Sigmoid colon (tissue), 3 donors: Measurements from ENCODE around the gene EXT2.

ENCODE experiments used
- CTCF ChIP-seq, 4 experiments: fragments of 450-650 bp in 3 of 4; fragments of 200-600 bp in 1 of 4; IDR thresholded peaks; one replicate each; pipeline ENCODE4 v1.5.1; 2016 to 2019; ENCODE audit warnings: antibody characterized with exemption in 4 of 4, mild to moderate bottlenecking in 3 of 4, moderate library complexity in 2 of 4
- POLR2A ChIP-seq, 2 donors: fragments of 450-650 bp; IDR thresholded peaks; one replicate each; pipeline ENCODE4 v1.6.1; 2016; ENCODE audit warnings: antibody characterized with exemption in 2 of 2, mild to moderate bottlenecking in 2 of 2, moderate library complexity in 2 of 2

DNA sequence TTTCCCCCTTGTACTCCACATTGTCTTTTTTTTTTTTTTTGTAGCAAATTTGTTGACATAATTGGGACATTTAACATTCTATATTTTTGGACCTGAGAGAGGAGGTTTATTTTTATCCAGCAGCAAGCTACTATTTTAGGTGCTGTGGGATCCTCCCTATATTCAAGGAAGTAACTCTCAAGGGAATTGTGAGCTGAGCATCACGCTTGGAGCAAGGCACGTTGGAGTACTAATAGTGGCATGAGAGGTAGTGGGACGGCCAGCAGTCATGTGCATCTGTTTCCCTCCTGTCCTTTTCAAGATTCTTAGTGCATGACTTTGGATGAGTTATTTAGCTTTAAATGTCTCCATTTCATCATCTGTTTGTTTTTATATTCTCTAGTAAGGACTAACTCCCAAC is 52.3 kb downstream of the EXT2 start:
- no peak for TF ChIP-seq CTCF (IDR thresholded peaks at IDR 0.05)
- no peak for TF ChIP-seq POLR2A (IDR thresholded peaks at IDR 0.05)
